ENCODE data around the gene COL9A1.

The COL9A1 gene

DNA sequence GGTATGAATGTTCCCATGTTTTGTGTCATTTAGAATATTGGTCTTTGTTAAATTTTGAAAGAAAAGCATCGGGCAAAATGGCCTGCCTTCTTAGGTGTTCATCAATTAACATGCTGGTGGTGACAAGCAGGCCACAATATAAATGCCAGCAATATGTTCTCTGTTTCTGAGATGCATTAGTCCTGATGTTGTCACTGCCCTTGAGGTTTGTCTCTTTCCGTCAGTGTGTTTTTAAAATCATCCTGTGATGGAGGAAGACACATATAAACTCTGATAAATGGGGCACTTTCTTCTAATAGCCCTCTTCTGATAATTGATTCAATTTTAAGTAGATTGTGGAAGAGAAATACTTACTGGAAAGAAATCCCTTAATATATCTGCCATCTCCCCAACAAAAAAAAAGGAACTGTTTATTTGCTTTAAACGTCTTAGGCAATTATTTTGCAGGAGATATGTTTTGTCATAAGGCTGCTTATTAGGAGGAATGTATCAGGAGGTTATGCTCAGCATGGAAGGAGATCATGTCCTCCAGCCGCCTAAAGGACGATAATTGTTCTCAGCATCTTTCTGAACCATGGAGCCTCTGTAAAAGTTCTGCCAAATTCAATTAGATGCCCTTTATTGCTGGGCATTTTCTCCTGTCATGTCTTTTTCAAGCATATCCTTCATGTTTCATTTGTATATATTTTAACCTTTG, 134.1 kb downstream of the COL9A1 start:
- TF ChIP-seq ZNF565 (CRISPR knock-in tag; conservative IDR thresholded peaks at IDR 0.05; ENCODE audit: low read depth) (no peak), OSR1 (CRISPR knock-in tag; IDR thresholded peaks at IDR 0.05) (no peak), CSRNP3 (CRISPR knock-in tag; IDR thresholded peaks at IDR 0.05) (no peak), SNAI2 (CRISPR knock-in tag; IDR thresholded peaks at IDR 0.05) (no peak), GLIS3 (CRISPR knock-in tag; IDR thresholded peaks at IDR 0.05) (no peak), POU6F1 (CRISPR knock-in tag; IDR thresholded peaks at IDR 0.05; ENCODE audit: borderline replicate concordance, low read depth) (no peak), PPARA (CRISPR knock-in tag; IDR thresholded peaks at IDR 0.05; ENCODE audit: borderline replicate concordance) (no peak), RARB (CRISPR knock-in tag; IDR thresholded peaks at IDR 0.05) (no peak), ZNF70 (CRISPR knock-in tag; IDR thresholded peaks at IDR 0.05) (no peak), ZNF8 (CRISPR knock-in tag; IDR thresholded peaks at IDR 0.05) (no peak), ZFP30 (CRISPR knock-in tag; IDR thresholded peaks at IDR 0.05) (no peak), TOX (CRISPR knock-in tag; IDR thresholded peaks at IDR 0.05; ENCODE audit: borderline replicate concordance) (no peak), ARNTL (CRISPR knock-in tag; IDR thresholded peaks at IDR 0.05; ENCODE audit: borderline replicate concordance, low read depth) (no peak), TCF4 (CRISPR knock-in tag; IDR thresholded peaks at IDR 0.05; ENCODE audit: borderline replicate concordance) (no peak), ZC3H10 (CRISPR knock-in tag; IDR thresholded peaks at IDR 0.05) (no peak), ESRRG (CRISPR knock-in tag; IDR thresholded peaks at IDR 0.05) (no peak), ZFP3 (CRISPR knock-in tag; IDR thresholded peaks at IDR 0.05) (no peak), BACH2 (CRISPR knock-in tag; IDR thresholded peaks at IDR 0.05; ENCODE audit: borderline replicate concordance) (no peak)
- TF ChIP-seq, protein P1, sequence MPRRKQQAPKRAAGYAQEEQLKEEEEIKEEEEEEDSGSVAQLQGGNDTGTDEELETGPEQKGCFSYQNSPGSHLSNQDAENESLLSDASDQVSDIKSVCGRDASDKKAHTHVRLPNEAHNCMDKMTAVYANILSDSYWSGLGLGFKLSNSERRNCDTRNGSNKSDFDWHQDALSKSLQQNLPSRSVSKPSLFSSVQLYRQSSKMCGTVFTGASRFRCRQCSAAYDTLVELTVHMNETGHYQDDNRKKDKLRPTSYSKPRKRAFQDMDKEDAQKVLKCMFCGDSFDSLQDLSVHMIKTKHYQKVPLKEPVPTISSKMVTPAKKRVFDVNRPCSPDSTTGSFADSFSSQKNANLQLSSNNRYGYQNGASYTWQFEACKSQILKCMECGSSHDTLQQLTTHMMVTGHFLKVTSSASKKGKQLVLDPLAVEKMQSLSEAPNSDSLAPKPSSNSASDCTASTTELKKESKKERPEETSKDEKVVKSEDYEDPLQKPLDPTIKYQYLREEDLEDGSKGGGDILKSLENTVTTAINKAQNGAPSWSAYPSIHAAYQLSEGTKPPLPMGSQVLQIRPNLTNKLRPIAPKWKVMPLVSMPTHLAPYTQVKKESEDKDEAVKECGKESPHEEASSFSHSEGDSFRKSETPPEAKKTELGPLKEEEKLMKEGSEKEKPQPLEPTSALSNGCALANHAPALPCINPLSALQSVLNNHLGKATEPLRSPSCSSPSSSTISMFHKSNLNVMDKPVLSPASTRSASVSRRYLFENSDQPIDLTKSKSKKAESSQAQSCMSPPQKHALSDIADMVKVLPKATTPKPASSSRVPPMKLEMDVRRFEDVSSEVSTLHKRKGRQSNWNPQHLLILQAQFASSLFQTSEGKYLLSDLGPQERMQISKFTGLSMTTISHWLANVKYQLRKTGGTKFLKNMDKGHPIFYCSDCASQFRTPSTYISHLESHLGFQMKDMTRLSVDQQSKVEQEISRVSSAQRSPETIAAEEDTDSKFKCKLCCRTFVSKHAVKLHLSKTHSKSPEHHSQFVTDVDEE (CRISPR knock-in tag; IDR thresholded peaks at IDR 0.05): no peak
- TF ChIP-seq, protein P2, sequence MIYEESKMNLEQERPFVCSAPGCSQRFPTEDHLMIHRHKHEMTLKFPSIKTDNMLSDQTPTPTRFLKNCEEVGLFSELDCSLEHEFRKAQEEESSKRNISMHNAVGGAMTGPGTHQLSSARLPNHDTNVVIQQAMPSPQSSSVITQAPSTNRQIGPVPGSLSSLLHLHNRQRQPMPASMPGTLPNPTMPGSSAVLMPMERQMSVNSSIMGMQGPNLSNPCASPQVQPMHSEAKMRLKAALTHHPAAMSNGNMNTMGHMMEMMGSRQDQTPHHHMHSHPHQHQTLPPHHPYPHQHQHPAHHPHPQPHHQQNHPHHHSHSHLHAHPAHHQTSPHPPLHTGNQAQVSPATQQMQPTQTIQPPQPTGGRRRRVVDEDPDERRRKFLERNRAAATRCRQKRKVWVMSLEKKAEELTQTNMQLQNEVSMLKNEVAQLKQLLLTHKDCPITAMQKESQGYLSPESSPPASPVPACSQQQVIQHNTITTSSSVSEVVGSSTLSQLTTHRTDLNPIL (CRISPR knock-in tag; IDR thresholded peaks at IDR 0.05; ENCODE audit: low read depth): no peak
- no peak for ATAC-seq
